Measurements from ENCODE around the gene PDGFC. TPM values are rescaled to one million over a fixed set of nuclear protein-coding genes. Genes with fewer than 3 reads are reported as not detected.

Gene PDGFC
- total and polyA plus RNA-seq, 7 donors, result 3.0 to 44.4 (median 21.9) TPM

DNA sequence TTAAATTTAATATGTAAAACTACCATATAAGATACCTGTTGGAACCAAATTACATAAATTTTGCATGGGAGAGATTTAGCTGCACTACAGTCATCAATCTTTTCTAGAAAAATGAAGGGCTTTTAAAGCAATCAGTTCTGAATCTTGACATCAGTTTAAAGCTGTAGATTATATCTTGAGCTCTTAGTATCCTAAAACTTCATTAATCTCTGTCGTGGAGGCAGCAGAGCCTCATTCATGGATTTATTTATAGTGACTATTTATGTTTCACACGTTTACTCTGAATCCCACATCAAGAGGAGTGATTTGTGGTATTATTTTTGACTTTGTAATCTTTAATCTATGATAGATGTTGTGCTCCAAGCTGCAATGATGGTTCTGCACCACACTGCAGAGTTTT, 175.9 kb downstream of the PDGFC start:
- H3K27ac ChIP-seq, result no peak overlapping the region
- no peak for DNase-seq
- peaks cover 0 to 36% (median 17%) of the 10 kb centered on the region in 4 donors for H3K4me1 ChIP-seq
- H3K36me3 ChIP-seq, result no peaks in the 10 kb centered on the region
- TF ChIP-seq POLR2A (IDR thresholded peaks at IDR 0.05), result no peak
- TF ChIP-seq, protein P1, sequence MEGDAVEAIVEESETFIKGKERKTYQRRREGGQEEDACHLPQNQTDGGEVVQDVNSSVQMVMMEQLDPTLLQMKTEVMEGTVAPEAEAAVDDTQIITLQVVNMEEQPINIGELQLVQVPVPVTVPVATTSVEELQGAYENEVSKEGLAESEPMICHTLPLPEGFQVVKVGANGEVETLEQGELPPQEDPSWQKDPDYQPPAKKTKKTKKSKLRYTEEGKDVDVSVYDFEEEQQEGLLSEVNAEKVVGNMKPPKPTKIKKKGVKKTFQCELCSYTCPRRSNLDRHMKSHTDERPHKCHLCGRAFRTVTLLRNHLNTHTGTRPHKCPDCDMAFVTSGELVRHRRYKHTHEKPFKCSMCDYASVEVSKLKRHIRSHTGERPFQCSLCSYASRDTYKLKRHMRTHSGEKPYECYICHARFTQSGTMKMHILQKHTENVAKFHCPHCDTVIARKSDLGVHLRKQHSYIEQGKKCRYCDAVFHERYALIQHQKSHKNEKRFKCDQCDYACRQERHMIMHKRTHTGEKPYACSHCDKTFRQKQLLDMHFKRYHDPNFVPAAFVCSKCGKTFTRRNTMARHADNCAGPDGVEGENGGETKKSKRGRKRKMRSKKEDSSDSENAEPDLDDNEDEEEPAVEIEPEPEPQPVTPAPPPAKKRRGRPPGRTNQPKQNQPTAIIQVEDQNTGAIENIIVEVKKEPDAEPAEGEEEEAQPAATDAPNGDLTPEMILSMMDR (IDR thresholded peaks at IDR 0.05), result no peak
- TF ChIP-seq EP300 (IDR thresholded peaks at IDR 0.05), result no peak
- TF ChIP-seq POLR2AphosphoS5 (IDR thresholded peaks at IDR 0.05), result no peak
- no peaks in the 10 kb centered on the region for H3K9me3 ChIP-seq
- H3K4me3 ChIP-seq, result no peak overlapping the region
- 49 to 75% methylated on average over 2 of the region's 2 CpGs for WGBS, 2 donors
- H3K27me3 ChIP-seq, result no peaks in the 10 kb centered on the region
- intact Hi-C loops (cut with DNase I), result no loop called here

DNA sequence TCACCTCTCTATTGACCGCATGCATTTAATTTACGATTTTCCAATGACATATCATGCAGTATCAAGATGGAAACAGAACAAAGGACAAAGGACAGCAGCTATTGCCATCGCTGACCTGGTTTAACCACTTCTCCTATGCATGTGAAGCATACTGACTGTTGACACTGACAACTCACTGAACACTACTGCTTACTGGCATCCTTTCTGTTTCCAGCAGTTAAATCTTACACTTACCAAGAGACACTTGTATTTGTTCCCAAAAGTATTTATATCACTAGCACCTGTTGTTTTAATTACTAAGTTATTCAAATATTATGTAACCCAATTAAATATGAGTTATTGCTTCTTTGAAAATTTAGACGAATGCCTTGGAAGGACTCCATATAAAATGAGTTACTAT, 176.7 kb downstream of the PDGFC start:
- no peak for DNase-seq
- Histone ChIP-seq H3K36me3 (no peaks in the 10 kb centered on the region), H3K4me1 (peaks cover 0 to 38% (median 18%) of the 10 kb centered on the region in 4 donors), H3K4me3 (no peak overlapping the region), H3K27me3 (no peaks in the 10 kb centered on the region), H3K9me3 (no peaks in the 10 kb centered on the region), H3K27ac (no peak overlapping the region)
- intact Hi-C loops (cut with DNase I), result no loop called here
- WGBS, 2 donors, result 50 to 65% methylated on average over 4 of the region's 4 CpGs
- TF ChIP-seq POLR2AphosphoS5 (IDR thresholded peaks at IDR 0.05) (no peak), EP300 (IDR thresholded peaks at IDR 0.05) (no peak), POLR2A (IDR thresholded peaks at IDR 0.05) (no peak)
- TF ChIP-seq, protein P1 (IDR thresholded peaks at IDR 0.05), result no peak

DNA sequence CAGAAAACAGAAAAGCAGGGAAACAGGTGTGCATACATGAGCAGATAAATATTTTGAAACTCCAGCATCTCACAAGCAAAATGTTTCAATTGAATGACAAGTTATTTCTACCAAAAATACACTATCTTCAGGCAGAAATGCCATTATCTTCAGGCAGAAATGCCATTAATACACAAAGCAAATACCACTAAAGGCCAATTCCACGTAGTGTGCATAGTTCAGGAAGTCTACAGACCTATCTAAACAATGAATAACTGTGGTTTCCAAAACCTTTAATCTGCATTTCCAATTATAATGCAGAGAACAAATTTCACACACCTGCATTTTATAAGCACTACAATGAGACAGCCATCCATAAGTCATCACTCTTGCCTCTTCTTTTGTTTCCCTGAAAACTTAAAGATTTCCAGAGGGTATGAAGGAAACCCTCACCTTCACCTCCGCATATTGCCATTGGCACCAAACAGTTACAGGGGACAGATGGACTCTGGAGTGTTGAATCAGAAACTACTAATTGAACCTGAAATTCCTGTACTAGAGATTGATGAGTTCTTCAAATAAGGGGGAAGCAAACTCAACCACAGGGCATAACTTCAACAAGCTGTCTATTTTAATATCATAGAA, 179.0 kb downstream of the PDGFC start:
- WGBS, 2 donors, result 62 to 70% methylated on average over 2 of the region's 2 CpGs
- intact Hi-C loops (cut with DNase I), result no loop called here

DNA sequence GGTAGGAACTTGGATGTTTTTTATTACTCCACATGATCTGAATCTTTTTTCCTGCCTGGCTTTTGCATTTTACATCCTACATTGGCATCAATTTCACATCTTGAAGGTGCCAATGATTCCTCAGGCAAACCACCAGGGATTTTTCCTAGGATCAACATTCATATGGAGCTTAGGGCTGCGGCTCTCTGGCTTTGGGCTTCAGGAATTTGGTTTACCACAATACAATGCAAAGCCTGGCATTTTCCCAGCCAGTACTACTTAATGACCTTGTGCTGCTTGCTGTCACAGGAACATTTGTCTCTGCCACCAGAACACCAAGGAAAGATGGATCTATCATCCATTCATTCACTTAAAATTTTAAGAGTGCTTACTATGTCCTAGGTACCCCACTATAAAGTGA, 180.7 kb downstream of the PDGFC start:
- no peaks in the 10 kb centered on the region for H3K9me3 ChIP-seq
- no peaks in the 10 kb centered on the region for H3K27me3 ChIP-seq
- peaks cover 0 to 26% (median 11%) of the 10 kb centered on the region in 4 donors for H3K4me1 ChIP-seq
- H3K36me3 ChIP-seq, result no peaks in the 10 kb centered on the region
- DNase-seq, result no peak
- TF ChIP-seq, protein P1 (IDR thresholded peaks at IDR 0.05), result no peak
- no peak for TF ChIP-seq POLR2AphosphoS5 (IDR thresholded peaks at IDR 0.05)
- TF ChIP-seq POLR2A (IDR thresholded peaks at IDR 0.05), result no peak
- no peak for TF ChIP-seq EP300 (IDR thresholded peaks at IDR 0.05)
- intact Hi-C loops (cut with DNase I), result no loop called here
- WGBS, 2 donors, result 67 to 70% methylated on average over 1 of the region's 1 CpG
- H3K27ac ChIP-seq, result no peak overlapping the region
- no peak overlapping the region for H3K4me3 ChIP-seq

More for the DNA sequence above, 179.0 kb downstream of the PDGFC start:
- H3K9me3 ChIP-seq, result no peaks in the 10 kb centered on the region
- TF ChIP-seq EP300 (IDR thresholded peaks at IDR 0.05), result no peak
- TF ChIP-seq, protein P1 (IDR thresholded peaks at IDR 0.05), result no peak
- TF ChIP-seq POLR2A (IDR thresholded peaks at IDR 0.05), result no peak
- no peak for TF ChIP-seq POLR2AphosphoS5 (IDR thresholded peaks at IDR 0.05)
- no peak overlapping the region for H3K4me3 ChIP-seq
- no peak for DNase-seq
- H3K27me3 ChIP-seq, result no peaks in the 10 kb centered on the region
- H3K27ac ChIP-seq, result no peak overlapping the region
- peaks cover 0 to 27% (median 11%) of the 10 kb centered on the region in 4 donors for H3K4me1 ChIP-seq
- no peaks in the 10 kb centered on the region for H3K36me3 ChIP-seq

DNA sequence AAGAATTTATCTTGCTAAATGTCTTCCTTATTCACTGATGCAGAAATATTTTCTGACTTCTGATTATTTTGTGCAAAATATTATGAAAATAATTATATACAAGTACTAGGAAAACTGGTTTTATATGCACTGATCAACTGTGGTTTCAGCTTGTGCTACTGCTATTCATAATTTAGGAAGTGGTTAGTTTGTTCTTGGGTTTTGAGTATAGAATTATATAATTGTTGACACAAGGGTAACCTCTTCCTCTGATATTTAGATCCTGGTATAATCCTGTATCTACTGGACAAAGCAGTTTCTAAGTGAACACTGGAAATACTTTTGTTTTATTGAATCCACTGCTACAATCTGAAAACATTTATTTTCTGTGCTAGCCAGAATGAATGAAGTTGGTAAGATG, 182.8 kb downstream of the PDGFC start:
- TF ChIP-seq, protein P1 (IDR thresholded peaks at IDR 0.05), result no peak
- TF ChIP-seq POLR2AphosphoS5 (IDR thresholded peaks at IDR 0.05), result no peak
- TF ChIP-seq EP300 (IDR thresholded peaks at IDR 0.05), result no peak
- no peak for TF ChIP-seq POLR2A (IDR thresholded peaks at IDR 0.05)
- DNase-seq, result no peak
- Histone ChIP-seq H3K27me3 (no peaks in the 10 kb centered on the region), H3K27ac (no peak overlapping the region), H3K4me1 (peaks cover 0 to 9% (median 5%) of the 10 kb centered on the region in 4 donors), H3K36me3 (no peaks in the 10 kb centered on the region), H3K9me3 (no peaks in the 10 kb centered on the region), H3K4me3 (no peak overlapping the region)
- intact Hi-C loops (cut with DNase I), result no loop called here
